Measurements from ENCODE around the gene SCAMP4.

Gene SCAMP4

GRCh38 chr19:1905110-1905862 lies at the start of gene SCAMP4, which contains the start of gene ADAT3:
TSS of gene SCAMP4 (plus strand) at chr19:1905399. CDS start at chr19:1915020, 9,621 bp downstream.
TSS of gene ADAT3 (plus strand) at chr19:1905399. CDS start at chr19:1912048, 6,649 bp downstream.
- DNase-seq, result peak; percentile 99

- DNase-seq, result no peak
Measured at GRCh38 chr19:1855828-1856255, 49.4 kb upstream of the SCAMP4 start.

- no peak for DNase-seq
Measured at GRCh38 chr19:1856345-1856697, 48.9 kb upstream of the SCAMP4 start.

- peak; percentile 83 for DNase-seq
Measured at GRCh38 chr19:1856698-1857603, 48.2 kb upstream of the SCAMP4 start.

GRCh38 chr19:1857648-1858326 lies 47.4 kb upstream of the SCAMP4 start:
- DNase-seq, result no peak

GRCh38 chr19:1858412-1859081 lies 46.7 kb upstream of the SCAMP4 start:
- no peak for DNase-seq

GRCh38 chr19:1859331-1859781 lies 45.8 kb upstream of the SCAMP4 start:
- no peak for DNase-seq

- DNase-seq, result peak; percentile 50
Measured at GRCh38 chr19:1860042-1860775, 45.0 kb upstream of the SCAMP4 start.

- DNase-seq, result no peak
Measured at GRCh38 chr19:1860821-1861598, 44.2 kb upstream of the SCAMP4 start.

- no peak for DNase-seq
Measured at GRCh38 chr19:1861599-1862031, 43.6 kb upstream of the SCAMP4 start.

GRCh38 chr19:1862068-1862423 lies 43.2 kb upstream of the SCAMP4 start:
- no peak for DNase-seq

- DNase-seq, result no peak
Measured at GRCh38 chr19:1862424-1863327, 42.5 kb upstream of the SCAMP4 start.

GRCh38 chr19:1863328-1863637 lies 41.9 kb upstream of the SCAMP4 start, which contains the start of gene KLF16:
TSS of gene KLF16 (minus strand) at chr19:1863579. CDS start at chr19:1863497, 82 bp downstream.
- DNase-seq, result no peak

GRCh38 chr19:1863638-1864479 lies 41.3 kb upstream of the SCAMP4 start:
- peak; percentile 93 for DNase-seq

GRCh38 chr19:1864480-1865171 lies 40.6 kb upstream of the SCAMP4 start:
- peak; percentile 64 for DNase-seq

- DNase-seq, result no peak
Measured at GRCh38 chr19:1865172-1866010, 39.8 kb upstream of the SCAMP4 start.

GRCh38 chr19:1866693-1867348 lies 38.4 kb upstream of the SCAMP4 start:
- DNase-seq, result no peak

Measured in HCEC 1CT (cell line).